ENCODE results near the gene HYAL1. TPM values are rescaled to one million over a fixed set of nuclear protein-coding genes. Genes with fewer than 3 reads are reported as not detected.

The HYAL1 gene, protein sequence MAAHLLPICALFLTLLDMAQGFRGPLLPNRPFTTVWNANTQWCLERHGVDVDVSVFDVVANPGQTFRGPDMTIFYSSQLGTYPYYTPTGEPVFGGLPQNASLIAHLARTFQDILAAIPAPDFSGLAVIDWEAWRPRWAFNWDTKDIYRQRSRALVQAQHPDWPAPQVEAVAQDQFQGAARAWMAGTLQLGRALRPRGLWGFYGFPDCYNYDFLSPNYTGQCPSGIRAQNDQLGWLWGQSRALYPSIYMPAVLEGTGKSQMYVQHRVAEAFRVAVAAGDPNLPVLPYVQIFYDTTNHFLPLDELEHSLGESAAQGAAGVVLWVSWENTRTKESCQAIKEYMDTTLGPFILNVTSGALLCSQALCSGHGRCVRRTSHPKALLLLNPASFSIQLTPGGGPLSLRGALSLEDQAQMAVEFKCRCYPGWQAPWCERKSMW
- 0.40 and 0.43 TPM in 2 replicates for total RNA-seq (2014; rRNA removed; shearing (Covaris generic))
- polyA plus RNA-seq (2015; cell fraction: cytosol; rRNA removed) = 0.12 and 0.38 TPM in 2 replicates
- 0.88 and 1.6 TPM in 2 replicates for polyA plus RNA-seq (2015; cell fraction: nucleus; rRNA removed)

DNA sequence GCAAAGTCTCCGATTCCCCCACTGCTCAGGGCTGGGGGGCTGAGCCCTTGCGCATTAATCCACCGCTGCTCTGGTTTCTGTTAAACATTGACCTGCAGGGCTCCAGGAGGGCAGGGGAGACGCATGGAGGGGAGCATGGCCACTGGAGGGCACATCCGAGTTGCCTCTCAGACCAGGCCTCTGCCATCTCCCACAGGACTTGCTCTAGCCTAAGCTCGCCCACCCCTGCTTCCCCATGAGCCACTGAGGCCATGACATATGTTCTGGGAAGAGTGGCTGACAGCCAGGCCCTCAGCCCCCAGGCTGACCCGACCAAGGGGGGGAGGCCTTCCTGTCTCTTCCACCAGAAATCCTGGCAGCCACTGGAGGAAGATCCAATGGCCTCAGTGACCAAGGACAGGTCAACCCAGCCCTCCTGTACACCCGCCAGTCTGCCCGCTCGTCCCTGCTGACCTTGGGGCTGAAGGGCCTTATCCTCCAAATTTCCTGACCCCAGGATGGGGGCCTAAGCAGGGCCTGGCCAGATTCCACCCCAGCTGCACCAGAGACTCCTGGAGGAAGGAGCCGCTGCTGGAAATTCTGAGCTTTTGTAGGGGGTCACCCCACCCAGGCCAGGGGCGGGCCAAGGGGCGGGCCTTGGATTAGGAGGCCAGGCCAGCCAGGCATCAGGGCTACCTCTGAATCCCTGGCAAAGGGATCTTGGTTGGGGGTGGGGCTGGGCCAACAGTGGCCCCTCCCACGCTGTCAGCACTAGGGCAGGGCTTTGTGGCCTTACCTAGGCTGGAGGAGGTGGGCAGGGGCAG, at the start of gene HYAL1:
Gene HYAL1 (minus strand): TSS at position 562 of the 803 bp plus-strand sequence. CDS start 618 bp downstream, outside the sequence.
- DNase-seq (ENCODE audit: low read depth) = no peak

DNA sequence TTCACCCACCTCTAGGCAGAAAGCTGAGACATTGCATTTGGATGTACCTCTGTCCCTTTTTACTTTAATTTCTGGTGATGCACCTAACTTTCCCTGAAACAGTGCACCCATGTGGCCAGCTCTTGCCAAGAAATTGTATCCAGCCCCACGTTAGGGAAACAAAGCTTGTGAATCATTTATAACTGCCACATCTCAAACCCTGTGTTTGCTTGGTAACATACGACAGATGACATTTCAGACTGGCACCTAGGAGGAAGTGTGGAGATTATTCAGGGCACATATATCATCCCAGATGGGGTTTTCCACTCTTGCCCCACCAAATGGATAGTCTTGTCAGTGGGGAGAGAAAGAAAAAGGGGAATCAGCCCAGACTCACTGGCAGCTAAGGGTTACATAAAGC, 49.4 kb upstream of the HYAL1 start:
- peak; percentile 62 for DNase-seq (ENCODE audit: low read depth)

DNA sequence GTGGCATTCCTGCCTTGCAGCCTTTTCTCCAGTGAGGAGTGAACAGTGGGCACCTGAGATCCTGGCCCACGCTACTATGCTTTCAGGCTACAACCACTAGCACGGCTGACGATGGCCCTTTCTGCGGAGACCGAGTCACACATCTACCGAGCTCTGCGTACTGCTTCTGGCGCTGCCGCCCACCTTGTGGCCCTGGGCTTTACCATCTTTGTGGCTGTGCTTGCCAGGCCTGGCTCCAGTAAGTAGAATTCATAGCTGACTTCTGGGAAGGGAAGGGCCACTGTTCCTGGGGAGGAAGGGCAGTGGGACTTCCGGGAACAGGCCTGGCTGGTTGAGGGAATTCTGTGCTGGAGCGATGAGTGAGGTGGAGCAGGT, 47.9 kb upstream of the HYAL1 start:
- no peak for DNase-seq (ENCODE audit: low read depth)

DNA sequence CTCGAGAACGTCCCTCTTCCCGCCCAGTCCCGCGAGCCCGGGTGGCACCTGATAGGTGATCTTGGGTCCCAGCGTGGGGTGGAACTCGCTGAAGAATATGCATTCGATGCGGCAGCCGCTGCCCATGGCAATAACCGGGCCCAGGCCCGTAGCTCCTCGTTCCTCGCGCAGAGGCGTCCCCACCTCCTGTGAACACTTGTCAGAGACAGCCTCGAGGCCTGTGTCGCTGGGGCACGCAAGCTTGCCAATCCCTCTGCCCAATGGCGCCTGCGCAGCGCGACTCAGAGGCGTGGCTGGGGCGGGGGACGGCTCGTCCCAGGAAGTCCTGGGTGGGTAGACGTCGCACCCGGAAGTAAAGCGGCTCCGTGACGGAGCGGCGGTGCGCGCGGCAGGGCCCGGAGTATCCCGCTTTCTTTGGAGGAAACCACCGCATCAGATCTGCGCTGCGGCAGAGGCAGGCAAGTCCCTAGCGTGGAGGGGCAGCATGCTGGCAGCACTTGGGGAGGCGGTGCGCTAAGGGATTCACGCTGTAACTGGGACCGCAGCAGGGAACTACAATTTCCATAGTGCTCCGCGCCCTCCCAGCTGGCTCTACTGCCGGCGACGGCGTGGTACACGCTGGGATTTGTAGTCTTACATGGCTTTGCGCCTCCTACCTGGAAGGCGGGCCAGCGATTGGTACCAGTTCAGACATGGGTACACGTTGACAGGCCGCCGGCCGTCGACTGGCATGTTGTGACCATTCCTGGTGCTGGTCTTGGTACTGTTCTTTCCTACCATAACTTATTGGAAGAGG, 47.4 kb upstream of the HYAL1 start, which contains the start of the genes CYB561D2 and NPRL2:
Gene CYB561D2 (plus strand): TSS at position 336 of the 796 bp plus-strand sequence. CDS start 572 bp downstream, outside the sequence.
Gene NPRL2 (minus strand): TSS at position 249 of the 796 bp plus-strand sequence. CDS start 123 bp downstream, at position 126.
- DNase-seq (ENCODE audit: low read depth) = peak; percentile 94

DNA sequence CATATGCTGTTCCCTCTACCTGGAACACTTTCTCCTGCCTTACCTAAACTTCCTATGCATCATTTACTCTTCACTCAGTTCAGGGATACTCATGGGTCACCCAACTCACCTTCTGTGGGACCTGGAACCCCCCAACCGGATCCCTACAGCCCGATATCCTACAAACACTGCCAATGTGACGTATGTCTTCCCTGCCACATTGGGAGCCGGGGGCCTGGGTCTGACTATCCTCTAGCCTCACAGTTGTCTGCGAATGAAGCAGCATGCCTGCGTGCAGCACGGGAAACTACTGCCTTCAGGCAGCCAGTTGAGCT, 46.8 kb upstream of the HYAL1 start:
- no peak for DNase-seq (ENCODE audit: low read depth)

DNA sequence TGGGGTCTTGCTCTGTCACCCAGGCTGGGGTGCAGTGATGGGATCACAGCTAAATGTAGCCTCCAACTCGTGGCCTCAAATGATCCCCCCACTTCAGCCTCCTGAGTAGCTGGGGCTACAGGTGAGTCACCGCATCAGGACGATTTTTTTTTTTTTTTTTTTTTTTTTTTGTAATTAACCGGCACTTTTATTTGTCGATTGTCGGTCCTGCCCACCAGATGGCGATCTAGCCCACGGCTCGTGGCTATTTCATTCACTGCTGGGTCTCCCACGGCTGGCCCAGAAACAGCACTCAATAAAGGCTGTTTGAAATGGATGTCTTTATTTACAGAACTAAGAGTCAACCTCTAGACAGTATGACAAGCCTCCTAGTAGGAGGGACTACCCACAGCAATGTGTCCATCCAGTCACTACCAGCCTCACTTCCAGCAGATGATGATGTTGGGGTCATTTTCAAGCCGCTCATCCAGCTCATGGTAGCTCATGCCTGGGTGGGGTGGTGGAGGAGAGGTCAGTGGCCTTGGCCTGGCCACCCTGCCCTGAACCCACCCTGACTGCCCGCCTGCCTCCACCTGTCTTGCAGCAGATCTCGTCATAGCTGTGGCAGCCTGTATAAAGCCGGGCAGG, 43.9 kb upstream of the HYAL1 start:
- DNase-seq (ENCODE audit: low read depth) = peak; percentile 82

DNA sequence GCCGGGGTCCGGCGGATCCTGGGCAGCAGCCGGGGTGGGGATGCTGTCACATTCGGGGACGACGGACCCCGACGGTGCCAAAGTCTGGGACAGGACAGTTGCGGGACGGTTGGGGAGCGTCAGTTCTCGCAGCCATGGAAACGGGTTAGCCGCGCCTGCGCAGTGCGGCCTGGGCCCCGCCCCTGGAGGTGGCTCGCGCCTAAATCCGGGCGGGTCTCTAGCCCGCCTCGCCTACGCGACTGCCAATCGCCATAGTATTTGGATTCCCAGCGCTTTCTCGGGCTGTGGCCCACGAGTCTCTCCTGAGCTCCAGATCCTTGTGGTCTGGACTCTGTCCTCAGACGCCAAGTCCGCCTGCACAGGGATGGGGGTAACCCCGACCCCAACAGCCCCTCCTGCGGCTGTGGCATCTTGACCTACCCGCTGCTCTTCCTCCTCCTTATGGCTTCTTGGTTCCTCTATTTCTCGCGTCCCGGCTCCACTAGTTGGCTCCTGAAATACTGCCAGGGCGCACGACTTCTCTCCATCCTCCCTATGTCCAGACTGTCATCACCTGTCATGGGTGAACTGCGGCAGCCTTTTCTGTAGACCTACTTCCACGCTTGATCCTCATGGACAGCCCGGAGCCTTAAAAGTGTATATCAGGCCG, 42.3 kb upstream of the HYAL1 start, which contains the start of gene ZMYND10:
Gene ZMYND10 (minus strand): TSS at position 147 of the 649 bp plus-strand sequence. CDS start 153 bp downstream, outside the sequence.
- no peak for DNase-seq (ENCODE audit: low read depth)

DNA sequence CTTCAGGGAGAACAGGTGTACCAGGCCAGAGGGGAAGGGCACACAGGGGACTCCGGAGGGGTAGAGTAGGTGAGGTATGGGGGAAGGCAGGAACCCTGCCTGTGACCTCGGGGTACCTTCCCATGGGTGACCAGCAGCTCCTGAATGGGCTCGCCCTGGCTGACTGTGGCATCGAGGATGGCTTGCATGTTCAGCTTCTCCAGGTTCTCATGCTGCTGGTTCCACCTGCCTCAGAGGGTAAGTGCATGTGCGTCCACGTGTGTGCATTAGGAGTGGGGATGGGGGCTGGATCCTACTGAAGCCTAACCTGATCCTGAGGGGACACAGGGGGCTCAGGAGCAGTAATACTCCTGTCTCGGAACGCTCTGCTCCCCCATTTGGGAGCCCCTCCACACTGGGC, 41.6 kb upstream of the HYAL1 start:
- DNase-seq (ENCODE audit: low read depth) = no peak

DNA sequence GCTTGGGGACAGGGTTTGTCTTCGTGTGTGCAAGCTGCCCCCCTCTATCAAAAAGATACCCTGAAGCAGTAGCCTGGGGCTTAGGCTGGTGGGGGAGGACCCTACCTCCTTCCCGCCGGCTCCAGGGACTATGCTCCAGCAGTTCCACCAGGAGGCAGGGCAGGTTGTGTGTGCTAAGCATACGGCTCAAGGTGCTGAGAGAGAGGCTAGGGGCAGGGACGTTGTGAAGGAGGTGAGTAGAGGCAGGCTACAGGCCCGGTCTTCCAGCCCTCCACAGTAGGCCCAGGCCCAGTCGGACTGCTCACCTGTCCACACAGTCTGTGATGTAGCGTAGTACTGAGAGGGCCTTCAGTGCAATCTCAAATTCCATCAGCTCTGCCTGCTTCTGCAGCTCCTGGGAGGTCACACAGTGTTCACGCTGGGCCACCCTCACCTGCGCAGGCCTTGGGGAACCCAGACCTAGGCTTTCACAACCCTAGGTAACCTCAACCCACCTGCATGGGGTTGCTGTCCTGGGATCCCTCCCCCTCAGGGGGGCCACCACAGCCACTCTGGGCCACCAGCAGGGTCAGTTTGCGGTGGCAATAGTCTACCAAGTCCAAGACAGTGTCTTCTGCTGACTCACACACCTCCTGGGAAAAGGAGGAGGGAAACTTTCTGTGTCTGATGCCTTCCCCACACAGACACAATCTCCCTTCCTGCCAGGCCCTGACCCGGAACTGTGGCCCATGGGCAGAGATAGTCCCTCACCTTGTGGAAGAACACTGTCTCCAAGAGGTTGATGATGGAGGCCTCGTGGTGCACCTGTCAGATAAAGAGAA, 39.6 kb upstream of the HYAL1 start:
- DNase-seq (ENCODE audit: low read depth) = no peak

DNA sequence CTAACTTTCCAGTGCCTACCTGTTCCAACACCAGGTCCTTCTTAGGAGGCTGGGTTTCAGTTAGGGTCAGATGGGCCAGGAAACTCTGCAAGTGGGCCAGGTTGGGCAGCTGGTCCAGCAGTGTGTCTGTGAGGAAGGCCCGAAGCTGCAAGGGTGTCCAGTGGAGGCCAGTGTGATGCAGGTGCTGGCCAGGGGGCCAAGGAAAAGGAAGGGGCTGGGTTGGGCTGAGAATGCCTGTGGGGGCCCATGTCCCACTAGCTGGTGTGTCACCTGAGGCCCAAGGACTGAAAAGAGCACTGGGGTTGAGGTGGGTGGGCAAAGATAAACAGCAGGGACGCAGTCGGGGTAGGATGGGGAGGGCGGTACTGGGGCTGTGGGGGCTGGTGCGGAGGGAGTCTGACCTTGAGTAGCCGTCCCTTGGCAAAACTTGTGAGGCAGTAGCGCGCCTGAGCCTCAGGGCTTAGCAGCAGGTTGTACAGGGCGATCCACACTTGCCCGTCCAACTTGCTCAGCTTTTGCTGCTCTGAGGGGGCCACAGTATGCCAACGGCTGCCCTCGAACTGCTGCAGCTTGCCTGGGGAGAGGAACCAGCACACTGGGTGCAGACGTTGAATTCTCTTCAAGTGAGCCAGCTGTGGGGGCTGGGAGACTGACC, 38.7 kb upstream of the HYAL1 start:
- DNase-seq (ENCODE audit: low read depth) = no peak

DNA sequence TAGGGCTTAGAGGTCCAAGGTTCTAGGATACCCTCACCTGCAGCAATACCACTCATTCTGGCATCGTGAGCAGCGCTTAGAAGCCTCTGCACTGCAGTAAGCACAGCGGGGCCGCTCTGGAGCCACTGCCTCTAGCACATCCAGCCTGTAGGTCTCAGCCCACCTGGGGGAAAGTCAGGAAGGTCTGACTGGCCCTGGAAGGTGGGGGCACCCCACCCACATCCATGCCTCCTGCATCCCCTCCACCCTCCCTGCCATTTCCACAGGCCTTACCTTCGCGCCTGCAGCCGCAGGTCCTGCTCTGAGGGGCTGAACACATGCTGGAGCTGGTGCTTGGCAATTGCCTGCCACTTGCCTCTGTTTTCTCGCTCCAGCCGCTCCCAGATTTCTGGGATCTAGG, 38.2 kb upstream of the HYAL1 start:
- no peak for DNase-seq (ENCODE audit: low read depth)

DNA sequence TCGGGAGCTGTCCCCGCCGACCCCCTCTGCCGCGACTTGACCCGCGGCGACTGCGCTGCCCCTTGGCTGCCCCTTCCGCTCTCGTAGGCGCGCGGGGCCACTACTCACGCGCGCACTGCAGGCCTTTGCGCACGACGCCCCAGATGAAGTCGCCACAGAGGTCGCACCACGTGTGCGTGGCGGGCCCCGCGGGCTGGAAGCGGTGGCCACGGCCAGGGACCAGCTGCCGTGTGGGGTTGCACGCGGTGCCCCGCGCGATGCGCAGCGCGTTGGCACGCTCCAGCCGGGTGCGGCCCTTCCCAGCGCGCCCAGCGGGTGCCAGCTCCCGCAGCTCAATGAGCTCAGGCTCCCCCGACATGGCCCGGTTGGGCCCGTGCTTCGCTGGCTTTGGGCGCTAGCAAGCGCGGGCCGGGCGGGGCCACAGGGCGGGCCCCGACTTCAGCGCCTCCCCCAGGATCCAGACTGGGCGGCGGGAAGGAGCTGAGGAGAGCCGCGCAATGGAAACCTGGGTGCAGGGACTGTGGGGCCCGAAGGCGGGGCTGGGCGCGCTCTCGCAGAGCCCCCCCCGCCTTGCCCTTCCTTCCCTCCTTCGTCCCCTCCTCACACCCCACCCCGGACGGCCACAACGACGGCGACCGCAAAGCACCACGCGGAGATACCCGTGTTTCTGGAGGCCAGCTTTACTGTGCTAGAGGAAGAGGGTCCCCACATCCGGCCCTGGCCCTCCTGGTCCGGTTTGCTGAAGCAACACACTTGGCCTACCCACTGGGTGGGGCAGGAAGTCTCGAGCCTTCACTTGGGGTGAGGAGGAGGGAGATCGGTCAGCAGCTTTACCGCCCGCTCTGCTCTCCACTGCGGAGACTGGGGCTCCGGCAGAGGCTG, 37.3 kb upstream of the HYAL1 start, which contains the start of gene RASSF1:
Gene RASSF1 (minus strand): TSS at position 389 of the 882 bp plus-strand sequence. CDS start 31 bp downstream, at position 358.
- DNase-seq (ENCODE audit: low read depth) = no peak

DNA sequence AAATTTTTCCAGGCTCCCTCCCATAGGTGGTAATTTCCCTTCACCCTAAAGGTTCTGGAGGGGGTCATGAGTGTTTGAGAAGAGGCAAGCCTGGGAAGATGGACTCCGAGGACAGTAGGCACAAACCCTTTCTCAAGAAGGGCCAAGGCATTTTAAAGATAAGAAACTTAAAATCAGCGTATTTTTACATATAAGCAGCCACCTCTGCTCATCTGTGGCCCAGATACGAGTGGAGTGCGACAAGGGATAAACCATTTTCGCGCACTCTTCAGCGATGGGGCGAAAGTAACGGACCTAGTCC, 36.7 kb upstream of the HYAL1 start:
- no peak for DNase-seq (ENCODE audit: low read depth)

DNA sequence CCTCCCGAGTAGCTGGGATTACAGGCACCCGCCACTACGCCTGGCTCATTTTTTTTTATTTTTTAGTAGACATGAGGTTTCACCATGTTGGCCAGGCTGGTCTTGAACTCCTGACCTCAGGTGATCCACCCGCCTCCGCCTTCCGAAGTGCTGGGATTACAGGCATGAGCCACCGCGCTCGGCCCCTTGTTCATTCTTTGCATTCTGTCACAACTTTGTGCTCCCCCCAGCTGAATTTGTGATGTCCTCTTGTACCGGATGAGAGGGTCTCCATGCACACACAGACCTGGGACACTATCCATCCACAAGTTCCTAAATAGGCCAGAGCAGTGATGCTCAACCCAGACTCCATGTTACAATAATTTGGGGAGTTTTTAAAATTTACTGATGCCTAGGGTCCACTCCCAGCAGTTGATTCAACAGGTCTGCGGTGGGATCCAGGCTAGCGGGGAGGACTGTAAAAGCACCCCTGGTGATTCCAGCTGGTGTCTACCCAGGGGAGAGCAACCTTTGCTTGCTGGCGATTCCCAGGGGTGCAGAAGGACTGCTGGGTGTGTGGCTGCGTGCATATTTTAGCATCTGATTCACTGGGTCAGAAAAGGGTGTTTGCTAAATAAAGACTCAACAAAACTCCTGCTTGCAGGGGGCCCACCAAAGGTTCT, 36.2 kb upstream of the HYAL1 start:
- no peak for DNase-seq (ENCODE audit: low read depth)

DNA sequence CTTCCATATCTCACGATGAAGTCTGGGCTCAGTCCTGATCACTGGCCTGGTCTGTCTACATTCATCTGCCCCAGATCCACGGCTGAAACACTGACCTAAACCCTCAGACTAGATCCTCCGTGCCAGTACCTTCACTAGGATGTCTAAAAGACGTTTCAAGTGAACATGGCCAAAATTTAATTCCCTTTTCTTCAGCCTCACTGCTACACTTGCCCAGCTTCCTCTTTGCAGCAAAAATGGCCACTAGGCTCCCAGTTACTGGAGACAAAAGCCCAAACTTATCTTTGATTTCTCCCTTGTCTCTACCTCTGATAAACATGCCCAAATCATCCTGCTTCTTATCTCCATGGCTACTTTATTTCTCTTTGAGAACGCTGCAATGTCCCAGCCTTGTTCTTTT, 35.6 kb upstream of the HYAL1 start:
- no peak for DNase-seq (ENCODE audit: low read depth)

DNA sequence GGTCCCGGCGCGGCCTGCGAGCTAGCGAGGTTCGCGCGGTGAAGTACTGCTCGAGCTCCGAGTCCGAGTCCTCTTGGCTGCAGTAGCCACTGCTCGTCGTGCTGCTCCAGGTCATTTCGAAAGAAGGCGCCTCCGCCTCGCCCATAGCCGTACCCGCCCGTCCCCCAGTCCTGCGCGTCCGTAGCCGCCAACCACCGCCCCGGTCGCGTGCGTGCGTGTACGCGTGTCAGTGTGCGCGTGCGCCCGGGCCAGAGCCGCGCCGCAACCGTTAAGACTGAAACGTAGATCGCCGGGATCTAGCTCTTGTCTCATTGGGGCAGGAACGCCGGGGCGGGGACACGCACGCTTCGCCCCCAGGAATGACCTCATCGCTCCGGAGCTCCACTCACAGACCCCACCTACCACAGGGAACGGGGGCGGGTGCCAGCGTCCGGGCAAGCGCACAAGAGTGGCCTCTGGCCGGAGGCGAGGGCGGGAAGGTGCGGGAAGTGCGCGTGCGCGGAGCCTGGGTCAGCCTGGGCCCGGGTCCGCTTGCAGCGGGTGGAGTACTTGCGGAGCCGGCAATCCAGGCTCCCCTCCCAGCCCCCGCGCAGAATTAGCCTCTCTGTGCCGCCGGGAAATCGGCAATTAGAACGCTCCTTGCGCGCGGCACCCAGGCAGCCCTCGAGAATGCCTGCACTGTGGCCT, 33.9 kb upstream of the HYAL1 start:
- DNase-seq (ENCODE audit: low read depth) = peak; percentile 99
